Smooth muscle cell (in vitro differentiated cells): ENCODE results near the gene GEMIN7. TPM values are rescaled to one million over a fixed set of nuclear protein-coding genes. Genes with fewer than 3 reads are reported as not detected.

Experiments used
- DNase-seq: peaks from one replicate; lab custom pipeline; 2025; ENCODE audit not compliant: unreplicated experiment; lab: John Stamatoyannopoulos, UW
- H2AFZ ChIP-seq: fragments of 200-600 bp; sonication (generic); 2 replicates; pipeline ENCODE4 v1.6.0; 2016; ENCODE audit warnings: antibody characterized with exemption, low read depth, mild to moderate bottlenecking
- H3F3A ChIP-seq: fragments of 200-600 bp; sonication (generic); 2 replicates; pipeline ENCODE4 v1.6.0; 2017; ENCODE audit warnings: antibody characterized with exemption, low read depth
- H3K27ac ChIP-seq: fragments of 200-600 bp; sonication (generic); 2 replicates; pipeline ENCODE4 v1.5.1; 2016; ENCODE audit warnings: low read depth, mild to moderate bottlenecking
- H3K27me3 ChIP-seq: fragments of 200-600 bp; sonication (generic); 2 replicates; pipeline ENCODE4 v1.6.1; 2016; ENCODE audit warnings: low read depth, mild to moderate bottlenecking
- H3K36me3 ChIP-seq: fragments of 200-600 bp; sonication (generic); 2 replicates; pipeline ENCODE4 v1.5.1; 2016; ENCODE audit warnings: low read depth
- H3K4me1 ChIP-seq: fragments of 200-600 bp; sonication (generic); 2 replicates; pipeline ENCODE4 v1.5.1; 2016; ENCODE audit warnings: low read depth
- H3K4me2 ChIP-seq: fragments of 200-600 bp; sonication (generic); 2 replicates; pipeline ENCODE4 v1.6.0; 2016; ENCODE audit warnings: mild to moderate bottlenecking
- H3K4me3 ChIP-seq: fragments of 200-600 bp; sonication (generic); 2 replicates; pipeline ENCODE4 v1.5.1; 2016; ENCODE audit warnings: mild to moderate bottlenecking
- H3K79me2 ChIP-seq: fragments of 200-600 bp; sonication (generic); 2 replicates; pipeline ENCODE4 v1.6.0; 2016; ENCODE audit warnings: low read depth, mild to moderate bottlenecking
- H3K9ac ChIP-seq: fragments of 200-600 bp; sonication (generic); 2 replicates; pipeline ENCODE4 v1.6.0; 2016; ENCODE audit warnings: low read depth
- H3K9me3 ChIP-seq: fragments of 200-600 bp; sonication (generic); replicated peaks from 2 replicates; pipeline ENCODE4 v1.5.1; 2016; ENCODE audit warnings: low read depth
- H4K20me1 ChIP-seq: fragments of 200-600 bp; sonication (generic); 2 replicates; pipeline ENCODE4 v1.6.0; 2016; ENCODE audit warnings: low read depth
- CTCF ChIP-seq: fragments of 200-600 bp; sonication (generic); IDR thresholded peaks from 2 replicates; pipeline ENCODE4 v1.5.1; 2017; ENCODE audit warnings: borderline replicate concordance, mild to moderate bottlenecking, antibody characterized with exemption; ENCODE audit not compliant: insufficient read depth, poor library complexity, severe bottlenecking
- WGBS: methylation state at CpG from one replicate; pipeline ENCODE4 v1.1.7; 2016; ENCODE audit warnings: low lambda C conversion rate; 5-methylcytosine and 5-hydroxymethylcytosine counted together
- polyA plus RNA-seq: library from polyadenylated mRNA; unstranded; fragments of >200 nt; fragmentation: Nextera tagmentation; extraction: Ambion mirVana; gene quantifications from 2 replicates; pipeline ENCODE4 v1.2.1, GENCODE V29; 2016
- total RNA-seq: library from RNA; depleted of rRNA; stranded (reverse); fragments of >200 nt; gene quantifications from 2 replicates; pipeline ENCODE4 v1.2.3, GENCODE V29; 2014

Gene GEMIN7
- total and polyA plus RNA-seq, 2 experiments from 2014 or later = 50.6 to 67.0 TPM

- peaks cover 25% of the 10 kb centered on the region for H3K79me2 ChIP-seq
- no peak overlapping the region for H3K4me3 ChIP-seq
- peaks cover 8% of the 10 kb centered on the region for H3F3A ChIP-seq
- WGBS = 91% methylated on average over 17 of the region's 17 CpGs
- H3K27ac ChIP-seq = no peak overlapping the region
- H3K4me1 ChIP-seq = peaks cover 10% of the 10 kb centered on the region
- no peaks in the 10 kb centered on the region for H3K27me3 ChIP-seq
- peaks cover 20% of the 10 kb centered on the region for H4K20me1 ChIP-seq
- no peak overlapping the region for H2AFZ ChIP-seq
- no peaks in the 10 kb centered on the region for H3K36me3 ChIP-seq
- TF ChIP-seq CTCF = no peak
- no peak for DNase-seq
- H3K9me3 ChIP-seq = no peaks in the 10 kb centered on the region
- H3K4me2 ChIP-seq = no peak overlapping the region
- H3K9ac ChIP-seq = no peak overlapping the region
These were observed 11.0 kb downstream of the GEMIN7 start for GRCh38 chr19:45090034-45090433.

GRCh38 chr19:45090606-45091005 lies 11.5 kb downstream of the GEMIN7 start:
- no peak overlapping the region for H3K4me3 ChIP-seq
- WGBS = 86% methylated on average over 5 of the region's 5 CpGs
- H3K27me3 ChIP-seq = no peaks in the 10 kb centered on the region
- H3K9me3 ChIP-seq = no peaks in the 10 kb centered on the region
- H4K20me1 ChIP-seq = peaks cover 26% of the 10 kb centered on the region
- no peak for DNase-seq
- peak overlapping the region; percentile 70 for H3K4me2 ChIP-seq
- peaks cover 31% of the 10 kb centered on the region for H3K79me2 ChIP-seq
- peaks cover 8% of the 10 kb centered on the region for H3F3A ChIP-seq
- H3K9ac ChIP-seq = no peak overlapping the region
- H3K36me3 ChIP-seq = no peaks in the 10 kb centered on the region
- TF ChIP-seq CTCF = no peak
- H3K4me1 ChIP-seq = peaks cover 10% of the 10 kb centered on the region
- no peak overlapping the region for H2AFZ ChIP-seq
- H3K27ac ChIP-seq = peak overlapping the region; percentile 2

GRCh38 chr19:45091031-45091923 lies 12.2 kb downstream of the GEMIN7 start:
- peak; percentile 91 for DNase-seq
- H3K27ac ChIP-seq = peak overlapping the region; percentile 99
- peaks cover 38% of the 10 kb centered on the region for H3K79me2 ChIP-seq
- H4K20me1 ChIP-seq = peaks cover 29% of the 10 kb centered on the region
- peaks cover 8% of the 10 kb centered on the region for H3F3A ChIP-seq
- no peaks in the 10 kb centered on the region for H3K9me3 ChIP-seq
- peak overlapping the region; percentile 99 for H3K9ac ChIP-seq
- WGBS = 20% methylated on average over 63 of the region's 64 CpGs
- peak overlapping the region; percentile 96 for H3K4me3 ChIP-seq
- peak overlapping the region; percentile 93 for H3K4me2 ChIP-seq
- H2AFZ ChIP-seq = peak overlapping the region; percentile 76
- no peaks in the 10 kb centered on the region for H3K27me3 ChIP-seq
- peaks cover 10% of the 10 kb centered on the region for H3K4me1 ChIP-seq
- no peak for TF ChIP-seq CTCF
- H3K36me3 ChIP-seq = no peaks in the 10 kb centered on the region
